Jurkat, Clone E6-1 (cell line): ENCODE data around the gene DDX54.

Experiments used
- DNase-seq: peaks from one replicate; pipeline ENCODE4 v3.0.0-alpha.2; 2011; ENCODE audit warnings: low read depth, low spot score
- H3K4me3 ChIP-seq: 2 replicates; pipeline ENCODE4 v1.5.1; 2011; ENCODE audit warnings: mild to moderate bottlenecking, low read length, control low read depth, moderate library complexity

Gene DDX54

GRCh38 chr12:113112043-113112899 is 73.0 kb downstream of the DDX54 start:
- no peak overlapping the region for H3K4me3 ChIP-seq
- DNase-seq: no peak

GRCh38 chr12:113111247-113111646 is 74.0 kb downstream of the DDX54 start:
- no peak overlapping the region for H3K4me3 ChIP-seq
- no peak for DNase-seq

GRCh38 chr12:113109872-113110599 is 75.2 kb downstream of the DDX54 start:
- H3K4me3 ChIP-seq: no peak overlapping the region
- no peak for DNase-seq

GRCh38 chr12:113109360-113109759 is 75.9 kb downstream of the DDX54 start:
- DNase-seq: no peak
- H3K4me3 ChIP-seq: no peak overlapping the region

- no peak for DNase-seq
- H3K4me3 ChIP-seq: no peak overlapping the region
These were observed 77.0 kb downstream of the DDX54 start for GRCh38 chr12:113108308-113108707.
